ENCODE measurements around the gene RPL29.

GRCh38 chr3:52029535-52029934, 33.8 kb upstream of the RPL29 start:
- TF ChIP-seq CREB1 (IDR thresholded peaks at IDR 0.05; ENCODE audit: low read depth), result no peak
- TF ChIP-seq TAF1 (IDR thresholded peaks at IDR 0.05; ENCODE audit: low read depth), result no peak
- TF ChIP-seq, protein P1, sequence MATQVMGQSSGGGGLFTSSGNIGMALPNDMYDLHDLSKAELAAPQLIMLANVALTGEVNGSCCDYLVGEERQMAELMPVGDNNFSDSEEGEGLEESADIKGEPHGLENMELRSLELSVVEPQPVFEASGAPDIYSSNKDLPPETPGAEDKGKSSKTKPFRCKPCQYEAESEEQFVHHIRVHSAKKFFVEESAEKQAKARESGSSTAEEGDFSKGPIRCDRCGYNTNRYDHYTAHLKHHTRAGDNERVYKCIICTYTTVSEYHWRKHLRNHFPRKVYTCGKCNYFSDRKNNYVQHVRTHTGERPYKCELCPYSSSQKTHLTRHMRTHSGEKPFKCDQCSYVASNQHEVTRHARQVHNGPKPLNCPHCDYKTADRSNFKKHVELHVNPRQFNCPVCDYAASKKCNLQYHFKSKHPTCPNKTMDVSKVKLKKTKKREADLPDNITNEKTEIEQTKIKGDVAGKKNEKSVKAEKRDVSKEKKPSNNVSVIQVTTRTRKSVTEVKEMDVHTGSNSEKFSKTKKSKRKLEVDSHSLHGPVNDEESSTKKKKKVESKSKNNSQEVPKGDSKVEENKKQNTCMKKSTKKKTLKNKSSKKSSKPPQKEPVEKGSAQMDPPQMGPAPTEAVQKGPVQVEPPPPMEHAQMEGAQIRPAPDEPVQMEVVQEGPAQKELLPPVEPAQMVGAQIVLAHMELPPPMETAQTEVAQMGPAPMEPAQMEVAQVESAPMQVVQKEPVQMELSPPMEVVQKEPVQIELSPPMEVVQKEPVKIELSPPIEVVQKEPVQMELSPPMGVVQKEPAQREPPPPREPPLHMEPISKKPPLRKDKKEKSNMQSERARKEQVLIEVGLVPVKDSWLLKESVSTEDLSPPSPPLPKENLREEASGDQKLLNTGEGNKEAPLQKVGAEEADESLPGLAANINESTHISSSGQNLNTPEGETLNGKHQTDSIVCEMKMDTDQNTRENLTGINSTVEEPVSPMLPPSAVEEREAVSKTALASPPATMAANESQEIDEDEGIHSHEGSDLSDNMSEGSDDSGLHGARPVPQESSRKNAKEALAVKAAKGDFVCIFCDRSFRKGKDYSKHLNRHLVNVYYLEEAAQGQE (IDR thresholded peaks at IDR 0.05; ENCODE audit: low read depth), result no peak
- no peak for TF ChIP-seq ZBTB7A (IDR thresholded peaks at IDR 0.05; ENCODE audit: low read depth)
- no peak for TF ChIP-seq RAD21 (IDR thresholded peaks at IDR 0.05; ENCODE audit: low read depth)
- TF ChIP-seq MAX (IDR thresholded peaks at IDR 0.05), result no peak
- TF ChIP-seq USF1 (IDR thresholded peaks at IDR 0.05), result no peak
- TF ChIP-seq FOXM1 (IDR thresholded peaks at IDR 0.05; ENCODE audit: borderline replicate concordance, low read depth), result no peak
- no peak for TF ChIP-seq EP300 (IDR thresholded peaks at IDR 0.05; ENCODE audit: borderline replicate concordance)
- no peak for TF ChIP-seq TCF12 (IDR thresholded peaks at IDR 0.05; ENCODE audit: low read depth)
- no peak for TF ChIP-seq EGR1 (IDR thresholded peaks at IDR 0.05)
- TF ChIP-seq NFIC (IDR thresholded peaks at IDR 0.05), result no peak
- no peak for TF ChIP-seq CEBPB (IDR thresholded peaks at IDR 0.05)
- no peak for TF ChIP-seq YY1 (IDR thresholded peaks at IDR 0.05; ENCODE audit: low read depth)
